GM19328 (cell line): Measurements from ENCODE around the gene PDP2.
"Not testable (repeated sequence)": the region's sequence is repeated elsewhere in the genome, so short reads cannot be mapped to it uniquely, and the experiment has no call there.

Experiments
- ATAC-seq: cut with Tn5 transposase; IDR thresholded peaks from one replicate; pipeline ENCODE4 v1.9.1; 2021; ENCODE audit warnings: mild to moderate bottlenecking, moderate library complexity; ENCODE audit not compliant: unreplicated experiment

Gene PDP2

GRCh38 chr16:66885491-66885890, 5.2 kb downstream of the PDP2 start:
- no peak for ATAC-seq

GRCh38 chr16:66886321-66886720, 6.0 kb downstream of the PDP2 start:
- ATAC-seq = no peak

DNA sequence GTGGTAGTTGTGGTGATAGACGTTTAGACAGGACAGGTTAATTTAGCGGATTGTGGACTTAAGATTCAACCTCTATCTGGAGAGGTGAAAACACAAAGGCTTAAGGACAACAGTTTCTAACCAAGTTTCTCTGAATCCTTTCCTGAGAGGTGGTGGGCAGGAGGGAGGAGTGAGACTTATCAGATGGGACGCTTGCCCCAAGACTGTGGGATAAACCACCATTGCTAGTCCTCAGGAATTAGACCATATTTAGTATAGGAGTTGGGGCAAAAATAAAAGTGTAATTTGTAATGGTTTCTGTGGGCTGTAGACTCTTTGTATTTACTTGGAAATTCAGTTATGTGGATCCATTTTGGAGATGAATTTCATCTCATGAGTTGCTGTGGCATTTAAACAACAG, 6.6 kb downstream of the PDP2 start:
- no peak for ATAC-seq

- no peak for ATAC-seq
Observed at GRCh38 chr16:66888647-66889615, 8.6 kb downstream of the PDP2 start.

GRCh38 chr16:66889622-66890021, 9.3 kb downstream of the PDP2 start:
- no peak for ATAC-seq

GRCh38 chr16:66890799-66891198, 10.5 kb downstream of the PDP2 start:
- ATAC-seq = no peak

- ATAC-seq = no peak
Observed at GRCh38 chr16:66891360-66891759, 11.0 kb downstream of the PDP2 start.

GRCh38 chr16:66891797-66892196, 11.5 kb downstream of the PDP2 start:
- ATAC-seq = no peak

DNA sequence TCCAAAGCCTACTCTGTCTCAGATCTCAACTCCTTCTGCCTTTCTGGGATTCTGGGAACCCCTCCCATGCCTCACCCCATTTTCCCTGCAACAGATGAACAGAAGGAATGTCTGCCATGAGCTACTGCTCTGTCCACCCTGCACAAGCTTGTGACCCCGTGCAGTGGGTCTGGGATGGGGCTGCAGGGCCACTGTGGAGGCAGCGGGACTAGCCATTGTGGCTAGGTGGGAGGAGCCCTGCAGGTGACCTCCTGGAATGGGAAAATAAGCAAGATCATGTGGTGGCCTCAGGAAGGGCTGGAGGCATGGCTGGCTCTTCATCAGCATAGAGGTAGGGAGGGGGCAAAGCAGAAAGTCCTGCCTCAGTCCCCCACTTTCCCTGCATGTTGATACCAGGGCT, 13.7 kb downstream of the PDP2 start:
- no peak for ATAC-seq

DNA sequence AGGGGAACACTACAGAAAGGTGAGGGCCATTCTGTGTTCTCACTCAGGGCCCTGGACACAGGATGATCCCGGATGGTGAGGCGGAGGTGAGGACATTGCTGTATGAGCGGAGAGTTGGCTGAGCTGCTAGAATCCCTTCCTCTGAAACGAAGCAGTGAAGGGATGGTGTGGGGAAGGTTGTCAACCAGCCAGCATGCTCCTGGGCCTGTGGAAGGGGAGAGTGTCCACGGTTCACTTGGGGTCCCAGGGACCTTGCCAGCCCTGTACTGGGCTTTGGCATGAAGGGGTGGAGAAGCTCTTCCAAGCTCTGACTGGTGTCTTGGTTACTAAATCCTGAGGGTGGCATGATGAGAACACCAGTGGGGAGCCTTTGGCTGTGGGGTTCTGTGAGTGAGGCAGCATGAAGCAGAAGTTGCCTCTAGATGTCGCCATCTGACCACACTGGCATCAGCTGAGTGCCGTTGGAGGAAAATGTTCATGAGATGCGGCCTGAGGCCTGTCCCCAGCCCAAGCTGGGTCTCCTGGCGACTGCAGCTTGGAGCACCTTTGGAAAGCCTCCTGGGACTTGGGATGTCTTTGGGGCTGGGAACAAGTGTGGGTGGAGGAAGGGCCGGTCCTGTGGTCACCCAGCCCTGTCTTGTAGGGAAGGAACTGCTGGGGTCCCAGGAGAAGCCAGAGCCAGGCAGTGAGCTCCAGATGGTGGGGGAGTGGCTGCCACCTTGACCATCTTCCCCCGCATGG, 14.8 kb downstream of the PDP2 start:
- no peak for ATAC-seq

DNA sequence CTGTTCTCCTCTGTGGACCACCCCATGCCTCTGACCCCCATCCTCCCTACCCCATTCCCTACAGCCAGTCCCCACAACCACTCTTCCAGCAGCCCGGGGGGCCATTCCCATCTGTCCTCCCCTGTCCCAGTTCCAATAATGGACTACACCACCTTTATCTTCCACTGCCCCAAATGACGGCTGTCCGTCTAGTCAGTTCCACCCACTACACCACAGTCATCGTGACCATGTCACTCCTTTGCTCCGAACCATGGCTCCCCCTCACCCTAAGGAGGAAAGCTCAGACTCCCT, 15.3 kb downstream of the PDP2 start:
- no peak for ATAC-seq

GRCh38 chr16:66895999-66896398, 15.7 kb downstream of the PDP2 start:
- no peak for ATAC-seq

DNA sequence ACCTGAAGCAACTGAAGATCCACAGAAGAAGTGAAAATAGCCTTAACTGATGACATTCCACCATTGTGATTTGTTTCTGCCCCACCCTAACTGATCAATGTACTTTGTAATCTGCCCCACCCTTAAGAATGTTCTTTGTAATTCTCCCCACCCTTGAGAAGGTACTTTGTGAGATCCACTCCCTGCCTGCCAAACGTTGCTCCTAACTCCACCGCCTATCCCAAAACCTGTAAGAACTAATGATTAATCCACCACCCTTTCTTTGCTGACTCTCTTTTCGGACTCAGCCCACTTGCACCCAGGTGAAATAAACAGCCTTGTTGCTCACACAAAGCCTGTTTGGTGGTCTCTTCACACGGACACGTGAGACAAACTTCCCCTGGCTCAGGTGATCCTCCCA, 16.4 kb downstream of the PDP2 start:
- ATAC-seq = not testable (repeated sequence)

- no peak for ATAC-seq
Observed at GRCh38 chr16:66898207-66898606, 17.9 kb downstream of the PDP2 start.

DNA sequence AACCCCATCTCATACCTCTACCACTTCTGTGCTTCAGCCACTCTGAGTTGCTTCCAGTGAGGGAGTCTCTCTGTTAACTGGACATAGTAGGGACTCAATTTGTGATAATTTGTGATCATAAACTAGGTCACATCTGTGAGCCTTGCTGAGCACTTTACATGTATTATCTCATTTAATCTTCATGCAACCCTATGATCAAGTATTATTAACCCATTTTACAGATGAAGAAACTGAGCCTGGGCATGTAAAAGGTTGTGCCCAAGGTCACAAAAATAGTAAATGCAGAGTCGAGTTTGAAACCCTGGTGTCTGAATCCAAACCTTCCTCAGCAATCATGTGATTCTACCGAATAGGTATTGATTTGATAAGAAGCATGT, 18.6 kb downstream of the PDP2 start:
- no peak for ATAC-seq

- ATAC-seq = no peak
Observed at GRCh38 chr16:66899310-66899944, 19.1 kb downstream of the PDP2 start.

DNA sequence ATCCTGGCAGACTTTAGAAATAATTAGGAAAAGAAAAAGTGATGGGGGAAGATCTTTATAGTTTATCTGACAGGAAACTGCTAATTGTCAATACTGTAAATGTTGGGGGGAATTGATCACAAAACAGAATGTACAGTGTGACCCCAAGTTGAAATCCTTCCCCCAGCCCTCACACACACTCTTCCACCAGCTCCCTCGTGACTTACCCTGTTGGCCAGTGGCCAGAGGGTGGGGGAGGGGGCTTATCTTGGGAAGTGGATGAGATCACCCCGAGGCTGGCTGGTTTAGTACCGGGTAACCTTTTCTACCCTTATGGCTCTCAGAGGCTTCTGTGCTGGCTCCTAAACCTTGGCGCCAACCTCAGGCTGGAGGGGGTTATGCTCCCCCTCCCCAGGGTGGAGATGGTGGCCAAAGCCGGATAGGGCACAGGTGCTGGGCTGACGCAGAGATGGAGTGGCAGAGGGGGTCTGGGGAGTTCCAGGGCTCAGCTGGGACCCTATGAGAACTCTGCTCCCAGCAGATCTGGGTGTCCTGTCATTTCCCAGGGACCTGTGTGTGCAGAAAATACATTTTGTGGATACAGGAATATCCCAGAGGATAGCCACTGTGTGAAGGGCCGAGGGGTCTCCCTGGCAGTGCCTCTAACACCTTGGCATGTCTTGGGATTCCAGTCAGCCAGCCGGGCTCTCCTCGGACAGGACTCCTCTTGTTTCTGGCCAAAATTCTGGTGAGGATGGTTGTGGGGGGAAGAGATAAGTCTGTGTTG, 19.8 kb downstream of the PDP2 start:
- no peak for ATAC-seq

GRCh38 chr16:66900721-66901441, 20.6 kb downstream of the PDP2 start:
- no peak for ATAC-seq

DNA sequence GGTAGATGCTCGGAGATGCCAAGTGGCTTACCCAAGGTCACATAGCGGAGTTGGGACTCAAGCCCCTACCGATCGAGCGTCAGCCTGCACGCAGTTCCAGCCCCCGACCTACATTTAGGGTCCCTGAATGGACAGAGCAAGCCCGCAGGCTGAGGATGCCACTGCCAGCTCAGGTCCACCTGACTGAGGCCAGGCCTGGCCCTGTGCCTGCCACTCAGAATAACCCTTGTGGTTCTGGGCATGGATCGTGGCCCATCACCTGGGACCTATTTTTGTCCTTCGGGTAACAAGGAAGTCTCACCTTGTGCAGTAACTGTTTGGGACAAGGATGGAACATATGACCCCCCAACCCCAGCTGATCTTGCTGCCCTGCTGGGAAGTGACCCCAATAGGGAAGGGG, 21.3 kb downstream of the PDP2 start:
- ATAC-seq = no peak
